ENCODE measurements around the gene C1D.

C1D gene

DNA sequence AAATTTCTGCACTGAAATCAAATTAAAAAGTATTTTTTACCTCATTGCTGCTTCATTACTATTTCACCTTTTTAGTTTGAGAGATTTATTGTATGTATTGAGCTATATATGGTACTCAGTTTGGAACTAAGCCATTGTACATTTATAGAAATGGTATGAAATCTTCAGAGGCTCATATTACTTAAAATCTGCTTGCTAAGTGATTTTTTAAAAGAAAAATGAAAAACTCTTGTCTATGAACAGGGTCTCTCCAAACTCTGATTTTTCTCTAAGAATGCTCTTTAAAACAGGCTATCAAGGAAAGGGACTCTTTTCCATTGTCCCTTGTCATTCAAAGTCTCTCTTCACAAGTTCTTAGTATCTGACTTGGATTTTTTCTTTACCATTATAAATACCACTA, 31.8 kb downstream of the C1D start:
- TF ChIP-seq CTCF (IDR thresholded peaks at IDR 0.05; ENCODE audit: low read depth, low read length), result no peak
- H3K4me3 ChIP-seq (ENCODE audit: low read depth, low read length), result no peak overlapping the region

- H3K4me3 ChIP-seq (ENCODE audit: low read depth, low read length), result no peak overlapping the region
- TF ChIP-seq CTCF (IDR thresholded peaks at IDR 0.05; ENCODE audit: low read depth, low read length), result no peak
These were observed 32.3 kb downstream of the C1D start for GRCh38 chr2:68030529-68030928.

DNA sequence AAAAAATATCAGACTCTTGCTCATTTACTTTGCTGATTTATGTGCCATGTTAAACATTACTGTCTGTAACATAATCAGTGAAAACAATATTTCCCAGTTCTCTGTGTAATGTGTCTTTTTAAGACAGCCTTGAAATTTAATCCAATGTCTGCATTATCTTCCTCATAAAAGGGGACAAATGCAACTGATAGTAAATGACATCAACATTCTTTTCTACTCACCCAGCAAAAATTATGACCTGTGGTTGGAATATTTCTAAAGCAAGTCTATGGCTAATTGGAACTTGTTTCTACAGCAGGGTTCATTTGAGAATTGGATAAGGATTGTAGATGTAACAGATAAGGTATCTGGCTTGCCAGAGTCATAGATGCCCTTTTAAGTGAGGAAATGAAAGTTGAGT, 34.8 kb downstream of the C1D start:
- no peak overlapping the region for H3K4me3 ChIP-seq (ENCODE audit: low read depth, low read length)

DNA sequence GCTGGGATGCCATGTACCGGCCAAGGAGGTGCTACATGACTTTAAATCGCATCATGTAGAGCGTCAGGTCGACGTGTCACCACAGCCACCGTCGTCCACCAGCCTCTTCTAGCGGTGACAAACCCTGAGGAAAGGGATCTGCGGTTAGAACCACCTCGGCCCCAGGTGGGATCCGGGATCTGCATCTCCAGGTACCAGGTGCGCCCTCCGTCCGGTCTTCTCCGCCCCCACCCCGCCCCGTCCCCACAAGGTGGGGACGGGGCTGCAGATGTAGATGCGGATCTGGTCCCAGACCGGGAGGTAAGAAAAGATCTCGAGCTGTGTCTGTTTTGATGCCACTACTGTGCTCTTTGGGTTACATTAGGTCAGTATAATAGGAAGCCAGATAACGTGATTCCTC, 38.4 kb downstream of the C1D start:
- TF ChIP-seq CTCF (IDR thresholded peaks at IDR 0.05; ENCODE audit: low read depth, low read length), result no peak

More for the DNA sequence above, 34.8 kb downstream of the C1D start:
- no peak for TF ChIP-seq CTCF (IDR thresholded peaks at IDR 0.05; ENCODE audit: low read depth, low read length)

DNA sequence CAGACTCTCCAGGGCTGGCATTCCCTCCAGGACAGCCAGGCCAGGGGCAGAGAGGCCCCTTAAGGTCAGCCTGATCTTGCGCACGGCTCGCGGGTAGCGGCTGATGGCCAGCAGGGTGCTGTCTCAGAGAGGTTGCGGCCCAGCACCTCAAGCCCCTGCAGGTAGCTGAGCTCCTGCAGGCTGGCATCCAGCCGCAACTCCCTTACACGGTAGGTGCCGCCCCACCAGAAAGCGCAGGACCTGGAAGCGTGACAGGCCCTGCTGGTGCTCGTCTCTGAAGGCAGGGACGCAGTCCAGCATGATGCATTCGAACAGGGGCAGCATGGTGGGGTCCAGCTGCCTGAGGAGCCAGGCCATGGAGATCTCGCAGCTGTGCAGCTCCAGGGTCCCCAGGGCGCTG, 38.9 kb downstream of the C1D start:
- TF ChIP-seq CTCF (IDR thresholded peaks at IDR 0.05; ENCODE audit: low read depth, low read length), result no peak
- H3K4me3 ChIP-seq (ENCODE audit: low read depth, low read length), result no peak overlapping the region

More for the DNA sequence above, 38.4 kb downstream of the C1D start:
- no peak overlapping the region for H3K4me3 ChIP-seq (ENCODE audit: low read depth, low read length)

DNA sequence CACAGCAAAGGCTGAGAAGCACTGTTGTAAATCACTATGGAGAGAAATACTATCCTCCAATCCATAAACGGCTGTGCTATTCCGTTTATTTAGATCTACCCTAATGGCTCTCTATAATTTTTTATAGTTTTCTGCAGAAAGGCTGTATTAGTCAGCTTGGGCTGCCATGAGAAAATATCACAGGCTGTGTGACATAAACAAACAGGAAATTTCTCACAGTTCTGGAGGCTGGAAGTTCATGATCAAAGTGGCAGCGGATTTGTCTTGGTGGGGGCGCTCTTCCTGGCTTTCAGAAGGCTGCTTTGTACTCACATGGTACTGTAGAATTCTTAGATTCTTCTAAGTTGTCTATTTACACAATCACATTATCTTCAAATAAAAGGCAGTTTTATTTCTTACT, 44.1 kb downstream of the C1D start:
- no peak overlapping the region for H3K4me3 ChIP-seq (ENCODE audit: low read depth, low read length)
- TF ChIP-seq CTCF (IDR thresholded peaks at IDR 0.05; ENCODE audit: low read depth, low read length), result no peak

- TF ChIP-seq CTCF (IDR thresholded peaks at IDR 0.05; ENCODE audit: low read depth, low read length), result no peak
- H3K4me3 ChIP-seq (ENCODE audit: low read depth, low read length), result no peak overlapping the region
These were observed 53.3 kb downstream of the C1D start for GRCh38 chr2:68009526-68009925.
